ENCODE data around the gene AGAP3.

The AGAP3 gene

GRCh38 chr7:151088856-151089699, 2.8 kb downstream of the AGAP3 start:
- no peak for DNase-seq

- no peak for DNase-seq
Measured at GRCh38 chr7:151089893-151090730, 3.8 kb downstream of the AGAP3 start.

- DNase-seq, result no peak
Measured at GRCh38 chr7:151091003-151091402, 4.7 kb downstream of the AGAP3 start.

GRCh38 chr7:151091431-151091830, 5.2 kb downstream of the AGAP3 start:
- DNase-seq, result no peak

GRCh38 chr7:151091988-151092387, 5.7 kb downstream of the AGAP3 start:
- no peak for DNase-seq

GRCh38 chr7:151093748-151094147, 7.5 kb downstream of the AGAP3 start:
- DNase-seq, result no peak

GRCh38 chr7:151094675-151095074, 8.4 kb downstream of the AGAP3 start:
- DNase-seq, result no peak

- DNase-seq, result no peak
Measured at GRCh38 chr7:151095123-151095797, 9.0 kb downstream of the AGAP3 start.

- DNase-seq, result no peak
Measured at GRCh38 chr7:151095828-151096475, 9.7 kb downstream of the AGAP3 start.

GRCh38 chr7:151099486-151100211, 13.4 kb downstream of the AGAP3 start:
- no peak for DNase-seq

GRCh38 chr7:151100921-151101320, 14.6 kb downstream of the AGAP3 start:
- DNase-seq, result no peak

GRCh38 chr7:151101621-151102396, 15.5 kb downstream of the AGAP3 start:
- no peak for DNase-seq

- DNase-seq, result no peak
Measured at GRCh38 chr7:151102991-151103390, 16.7 kb downstream of the AGAP3 start.

- no peak for DNase-seq
Measured at GRCh38 chr7:151103973-151104372, 17.7 kb downstream of the AGAP3 start.

GRCh38 chr7:151104411-151105235, 18.3 kb downstream of the AGAP3 start:
- DNase-seq, result no peak

GRCh38 chr7:151107882-151108281, 21.6 kb downstream of the AGAP3 start:
- no peak for DNase-seq

- no peak for DNase-seq
Measured at GRCh38 chr7:151109094-151110048, 23.1 kb downstream of the AGAP3 start.

GRCh38 chr7:151110236-151110940, 24.1 kb downstream of the AGAP3 start:
- DNase-seq, result no peak
